ENCODE data around the gene ZCCHC7. TPM values are rescaled to one million over a fixed set of nuclear protein-coding genes. Genes with fewer than 3 reads are reported as not detected.

The ZCCHC7 gene
- polyA plus RNA-seq, 3 donors: 8.7 to 12.9 (median 12.5) TPM

- no peak for TF ChIP-seq CTCF (IDR thresholded peaks at IDR 0.05)
- Histone ChIP-seq H3K36me3 (replicated peaks in 1 of 2; ENCODE audit: control insufficient read depth in 1 of 2, insufficient read depth in 2 of 2, low read length in 2 of 2) (no peaks in the 10 kb centered on the region), H3K27ac (ENCODE audit: low read depth in 1 of 2, low read length in 2 of 2) (no peak overlapping the region), H3K9ac (ENCODE audit: insufficient read depth, low read length, poor library complexity, severe bottlenecking) (no peak overlapping the region), H3K4me3 (replicated peaks in 1 of 3; ENCODE audit: low read depth in 2 of 3, low read length in 3 of 3) (no peak overlapping the region), H3K27me3 (ENCODE audit: control insufficient read depth in 2 of 2, insufficient read depth in 2 of 2, low read length in 2 of 2) (no peaks in the 10 kb centered on the region), H3K79me2 (ENCODE audit: insufficient read depth, low read length) (no peaks in the 10 kb centered on the region), H3K9me3 (replicated peaks in 1 of 2; ENCODE audit: control insufficient read depth in 1 of 2, insufficient read depth in 1 of 2, low read length in 2 of 2) (no peaks in the 10 kb centered on the region), H3K4me1 (ENCODE audit: control insufficient read depth in 1 of 2, insufficient read depth in 2 of 2, low read length in 2 of 2) (no peaks in the 10 kb centered on the region), H2AFZ (ENCODE audit: insufficient read depth, low read depth, low read length, poor library complexity, severe bottlenecking) (no peak overlapping the region), H4K20me1 (ENCODE audit: insufficient read depth, low read length) (no peaks in the 10 kb centered on the region), H3K4me2 (replicated peaks; ENCODE audit: extremely low read depth, low read length, poor library complexity, severe bottlenecking) (no peak overlapping the region)
- peaks cover 4% of the 10 kb centered on the region for H3K4me1 Mint-ChIP-seq
- intact Hi-C loops (cut with micrococcal nuclease): no loop called here
- no peaks in the 10 kb centered on the region for H3K9me3 Mint-ChIP-seq
- no peak for DNase-seq
- no peak overlapping the region for H3K4me3 Mint-ChIP-seq
- no CpG with 5 or more reads among the region's 1 CpG for WGBS (ENCODE audit: insufficient coverage)
- no peaks in the 10 kb centered on the region for H3K27me3 Mint-ChIP-seq (ENCODE audit: low read depth in 3 of 3)
- peaks cover 5% of the 10 kb centered on the region in 2 donors for H3K36me3 Mint-ChIP-seq
- no peak overlapping the region for H3K27ac Mint-ChIP-seq
Observed at GRCh38 chr9:37343724-37344123, 223.3 kb downstream of the ZCCHC7 start.

GRCh38 chr9:37345038-37345437, 224.7 kb downstream of the ZCCHC7 start:
- no peaks in the 10 kb centered on the region for H3K4me1 ChIP-seq (ENCODE audit: control insufficient read depth in 1 of 2, insufficient read depth in 2 of 2, low read length in 2 of 2)
- H3K36me3 ChIP-seq (replicated peaks in 1 of 2; ENCODE audit: control insufficient read depth in 1 of 2, insufficient read depth in 2 of 2, low read length in 2 of 2): no peaks in the 10 kb centered on the region
- no peak overlapping the region for H2AFZ ChIP-seq (ENCODE audit: insufficient read depth, low read depth, low read length, poor library complexity, severe bottlenecking)
- Mint-ChIP-seq H3K36me3 (peaks cover 5 to 11% of the 10 kb centered on the region in 2 donors), H3K9me3 (no peaks in the 10 kb centered on the region), H3K27ac (no peak overlapping the region), H3K4me1 (peaks cover 4% of the 10 kb centered on the region), H3K27me3 (ENCODE audit: low read depth in 3 of 3) (no peaks in the 10 kb centered on the region), H3K4me3 (no peak overlapping the region)
- no peak overlapping the region for H3K4me2 ChIP-seq (replicated peaks; ENCODE audit: extremely low read depth, low read length, poor library complexity, severe bottlenecking)
- 100% methylated on average over 3 of the region's 3 CpGs for WGBS (ENCODE audit: insufficient coverage)
- H3K9ac ChIP-seq (ENCODE audit: insufficient read depth, low read length, poor library complexity, severe bottlenecking): no peak overlapping the region
- no peaks in the 10 kb centered on the region for H4K20me1 ChIP-seq (ENCODE audit: insufficient read depth, low read length)
- H3K27me3 ChIP-seq (ENCODE audit: control insufficient read depth in 2 of 2, insufficient read depth in 2 of 2, low read length in 2 of 2): no peaks in the 10 kb centered on the region
- H3K9me3 ChIP-seq (replicated peaks in 1 of 2; ENCODE audit: control insufficient read depth in 1 of 2, insufficient read depth in 1 of 2, low read length in 2 of 2): no peaks in the 10 kb centered on the region
- no peak overlapping the region for H3K4me3 ChIP-seq (replicated peaks in 1 of 3; ENCODE audit: low read depth in 2 of 3, low read length in 3 of 3)
- no peak for DNase-seq
- no peak for TF ChIP-seq CTCF (IDR thresholded peaks at IDR 0.05)
- H3K79me2 ChIP-seq (ENCODE audit: insufficient read depth, low read length): no peaks in the 10 kb centered on the region
- no peak overlapping the region for H3K27ac ChIP-seq (ENCODE audit: low read depth in 1 of 2, low read length in 2 of 2)
- intact Hi-C loops (cut with micrococcal nuclease): no loop called here
